ENCODE results near the gene CCRL2. TPM values are rescaled to one million over a fixed set of nuclear protein-coding genes. Genes with fewer than 3 reads are reported as not detected.

Gene CCRL2
- total and polyA plus RNA-seq, 7 donors = 0.71 to 11.2 (median 3.0) TPM; not detected in 1

DNA sequence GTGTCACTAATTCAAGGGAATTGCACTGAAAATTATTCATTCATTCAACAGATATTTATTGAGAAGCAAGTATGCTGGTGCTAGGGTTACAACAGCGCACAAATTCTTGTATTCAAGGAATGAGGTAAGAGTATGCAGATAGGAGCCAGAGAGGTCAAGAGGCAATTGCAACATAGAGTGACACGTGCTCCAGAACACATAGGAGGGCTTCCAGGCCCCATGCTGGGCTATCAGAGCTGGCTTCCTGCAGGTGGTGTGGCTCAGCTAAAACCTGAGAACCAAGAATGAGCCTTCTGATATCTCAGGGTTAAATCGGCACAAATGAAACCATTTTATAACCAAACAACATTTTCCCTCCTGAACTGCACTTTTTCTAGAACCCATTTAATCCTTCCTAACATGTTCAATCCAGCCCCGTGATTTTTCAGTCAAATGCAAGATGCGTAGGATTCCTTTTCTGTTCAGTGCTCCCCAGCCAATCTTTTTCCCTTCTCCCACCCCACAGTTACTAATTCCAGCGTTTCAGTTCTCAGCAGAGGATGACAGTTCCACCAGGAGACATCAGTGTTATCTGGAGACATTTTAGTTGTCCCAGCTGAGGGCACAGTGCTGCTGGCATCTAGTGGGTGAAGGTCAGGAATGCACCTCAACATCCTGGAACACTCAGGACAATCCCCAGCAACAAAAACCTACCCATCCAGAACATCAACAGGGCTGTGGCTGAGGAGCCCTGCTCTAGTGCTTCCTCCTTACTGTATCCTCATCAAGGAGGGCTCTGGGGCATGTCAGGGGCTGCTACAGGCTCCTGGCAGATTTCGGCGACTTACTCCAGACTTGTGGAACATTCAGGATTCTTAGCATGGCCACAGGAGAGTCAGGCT lies 13.3 kb upstream of the CCRL2 start:
- no peak for DNase-seq
- Histone ChIP-seq H3K4me1 (no peaks in the 10 kb centered on the region), H3K36me3 (no peaks in the 10 kb centered on the region), H3K9me3 (no peaks in the 10 kb centered on the region), H3K4me3 (no peak overlapping the region), H3K27me3 (no peaks in the 10 kb centered on the region), H3K27ac (no peak overlapping the region)
- TF ChIP-seq, protein P1, sequence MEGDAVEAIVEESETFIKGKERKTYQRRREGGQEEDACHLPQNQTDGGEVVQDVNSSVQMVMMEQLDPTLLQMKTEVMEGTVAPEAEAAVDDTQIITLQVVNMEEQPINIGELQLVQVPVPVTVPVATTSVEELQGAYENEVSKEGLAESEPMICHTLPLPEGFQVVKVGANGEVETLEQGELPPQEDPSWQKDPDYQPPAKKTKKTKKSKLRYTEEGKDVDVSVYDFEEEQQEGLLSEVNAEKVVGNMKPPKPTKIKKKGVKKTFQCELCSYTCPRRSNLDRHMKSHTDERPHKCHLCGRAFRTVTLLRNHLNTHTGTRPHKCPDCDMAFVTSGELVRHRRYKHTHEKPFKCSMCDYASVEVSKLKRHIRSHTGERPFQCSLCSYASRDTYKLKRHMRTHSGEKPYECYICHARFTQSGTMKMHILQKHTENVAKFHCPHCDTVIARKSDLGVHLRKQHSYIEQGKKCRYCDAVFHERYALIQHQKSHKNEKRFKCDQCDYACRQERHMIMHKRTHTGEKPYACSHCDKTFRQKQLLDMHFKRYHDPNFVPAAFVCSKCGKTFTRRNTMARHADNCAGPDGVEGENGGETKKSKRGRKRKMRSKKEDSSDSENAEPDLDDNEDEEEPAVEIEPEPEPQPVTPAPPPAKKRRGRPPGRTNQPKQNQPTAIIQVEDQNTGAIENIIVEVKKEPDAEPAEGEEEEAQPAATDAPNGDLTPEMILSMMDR (IDR thresholded peaks at IDR 0.05) = no peak
- TF ChIP-seq EP300 (IDR thresholded peaks at IDR 0.05) = no peak
- WGBS, 2 donors = 77 to 79% methylated on average over 8 of the region's 8 CpGs
- intact Hi-C loops (cut with DNase I) = no loop called here

DNA sequence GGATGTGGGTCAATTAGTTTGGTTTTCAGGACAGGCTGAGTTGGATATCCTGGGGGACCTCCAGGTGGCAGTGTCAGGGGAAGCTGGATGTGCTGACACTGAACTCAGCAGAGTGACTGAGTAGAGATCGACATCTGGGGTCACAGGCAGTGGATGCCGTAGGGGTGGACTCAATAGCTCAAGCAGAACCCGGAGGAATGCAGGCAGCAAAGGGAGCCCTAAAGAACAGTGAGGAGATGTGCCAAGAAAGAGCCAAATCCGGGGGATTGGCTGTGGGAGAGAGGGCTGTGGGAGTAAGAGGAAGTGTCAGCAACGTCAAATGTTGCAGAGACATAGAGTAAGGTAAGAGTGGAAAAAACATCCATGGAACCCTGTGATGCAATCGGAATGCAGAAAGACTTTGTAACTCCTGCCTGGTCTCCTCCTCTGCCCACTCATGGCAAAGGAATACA lies 11.8 kb upstream of the CCRL2 start:
- no peak overlapping the region for H3K27ac ChIP-seq
- H3K36me3 ChIP-seq = no peaks in the 10 kb centered on the region
- 79 to 90% methylated on average over 6 of the region's 6 CpGs for WGBS, 2 donors
- no peak for DNase-seq
- intact Hi-C loops (cut with DNase I) = no loop called here
- H3K27me3 ChIP-seq = no peaks in the 10 kb centered on the region
- TF ChIP-seq EP300 (IDR thresholded peaks at IDR 0.05) (no peak), POLR2AphosphoS5 (IDR thresholded peaks at IDR 0.05) (no peak), POLR2A (IDR thresholded peaks at IDR 0.05) (no peak)
- TF ChIP-seq, protein P1 (IDR thresholded peaks at IDR 0.05) = no peak
- H3K9me3 ChIP-seq = no peaks in the 10 kb centered on the region
- no peaks in the 10 kb centered on the region for H3K4me1 ChIP-seq
- H3K4me3 ChIP-seq = no peak overlapping the region

DNA sequence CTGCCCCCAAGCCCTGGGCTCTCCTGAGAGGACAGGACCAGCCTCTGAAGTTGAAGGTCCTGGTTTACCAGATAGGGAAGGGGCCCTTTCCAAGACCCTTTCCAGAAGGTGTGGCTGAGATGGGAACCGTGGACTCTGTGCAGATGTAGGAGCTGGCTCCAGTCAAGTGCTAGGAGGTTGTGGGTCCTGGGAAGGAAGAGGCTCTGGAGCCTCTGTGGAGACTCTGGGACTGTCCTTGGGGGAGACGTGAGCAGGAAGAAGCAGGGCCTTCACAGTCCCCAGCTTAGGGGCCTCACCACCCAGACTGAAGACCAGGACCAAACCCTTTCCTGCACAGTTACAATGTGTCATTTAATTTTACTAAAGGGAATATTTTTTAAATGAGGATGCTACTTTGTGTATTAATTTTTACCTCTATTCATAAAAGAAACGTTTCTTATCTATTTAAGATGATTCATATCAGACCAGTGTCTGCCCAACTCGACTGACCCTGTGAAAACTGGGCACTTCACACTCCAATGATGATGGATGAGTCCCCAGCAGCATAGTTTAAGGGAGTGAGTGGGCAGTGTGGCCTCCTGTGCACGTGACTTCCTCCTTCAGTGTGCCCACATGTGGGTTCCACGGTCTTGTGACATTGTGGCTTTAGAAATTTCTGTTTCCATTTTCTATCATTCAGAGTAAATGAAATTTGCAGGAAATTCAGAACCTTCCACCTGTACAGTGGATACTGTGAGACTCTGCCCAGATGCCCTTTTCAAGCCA lies 11.1 kb upstream of the CCRL2 start:
- WGBS, 2 donors = 63 to 69% methylated on average over 6 of the region's 6 CpGs
- H3K27me3 ChIP-seq = no peaks in the 10 kb centered on the region
- no peak overlapping the region for H3K27ac ChIP-seq
- no peaks in the 10 kb centered on the region for H3K9me3 ChIP-seq
- no peak for TF ChIP-seq EP300 (IDR thresholded peaks at IDR 0.05)
- no peak for TF ChIP-seq POLR2AphosphoS5 (IDR thresholded peaks at IDR 0.05)
- intact Hi-C loops (cut with DNase I) = no loop called here
- DNase-seq = no peak
- H3K4me3 ChIP-seq = no peak overlapping the region
- no peaks in the 10 kb centered on the region for H3K4me1 ChIP-seq
- no peaks in the 10 kb centered on the region for H3K36me3 ChIP-seq

DNA sequence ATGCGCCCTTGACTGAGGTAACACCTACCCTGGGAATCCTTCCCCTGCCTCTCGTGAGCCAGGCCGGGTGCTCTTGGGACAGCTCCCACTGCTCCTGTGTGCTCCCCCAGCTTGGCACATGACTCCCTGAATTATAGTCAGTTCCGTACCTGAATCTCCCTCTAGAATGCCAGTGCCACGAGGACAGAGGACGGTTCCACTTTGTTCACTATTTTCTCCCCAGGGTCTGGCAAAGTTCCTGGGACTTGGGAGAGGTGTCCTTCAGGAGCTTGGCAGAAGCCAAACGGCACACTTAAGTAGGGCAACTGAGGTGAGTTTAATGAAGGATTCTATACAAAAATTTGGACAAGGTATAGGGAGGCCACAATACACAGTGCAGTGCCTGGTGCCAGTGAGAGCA lies 9.9 kb upstream of the CCRL2 start:
- Histone ChIP-seq H3K4me1 (no peaks in the 10 kb centered on the region), H3K27me3 (no peaks in the 10 kb centered on the region), H3K27ac (no peak overlapping the region), H3K36me3 (no peaks in the 10 kb centered on the region), H3K4me3 (no peak overlapping the region), H3K9me3 (no peaks in the 10 kb centered on the region)
- intact Hi-C loops (cut with DNase I) = no loop called here
- TF ChIP-seq POLR2AphosphoS5 (IDR thresholded peaks at IDR 0.05) = no peak
- TF ChIP-seq, protein P1 (IDR thresholded peaks at IDR 0.05) = no peak
- TF ChIP-seq EP300 (IDR thresholded peaks at IDR 0.05) = no peak
- no peak for TF ChIP-seq POLR2A (IDR thresholded peaks at IDR 0.05)
- WGBS, 2 donors = 95 to 96% methylated on average over 7 of the region's 7 CpGs
- DNase-seq = no peak
